Nephron (organoid): ENCODE measurements around the gene C22orf39.

Experiments used
- H3K27ac Mint-ChIP-seq, 3 experiments: 2 replicates each; pipeline ENCODE4 v1.8.0; 2020; ENCODE audit warnings: mixed read lengths in 3 of 3, mild to moderate bottlenecking in 2 of 3, moderate library complexity in 1 of 3
- H3K27me3 Mint-ChIP-seq: 2 replicates; pipeline ENCODE4 v1.8.0; 2021; ENCODE audit warnings: low read depth, mild to moderate bottlenecking, moderate library complexity, mixed read lengths
- H3K36me3 Mint-ChIP-seq: 2 replicates; pipeline ENCODE4 v1.8.0; 2020; ENCODE audit warnings: low read depth, mixed read lengths
- H3K4me1 Mint-ChIP-seq: 2 replicates; pipeline ENCODE4 v1.8.0; 2020; ENCODE audit warnings: mixed read lengths
- H3K4me3 Mint-ChIP-seq, 3 experiments: 2 replicates each; pipeline ENCODE4 v1.8.0; 2020; ENCODE audit warnings: mild to moderate bottlenecking in 3 of 3, mixed read lengths in 3 of 3, moderate library complexity in 2 of 3
- H3K9me3 Mint-ChIP-seq: 2 replicates; pipeline ENCODE4 v1.8.0; 2020; ENCODE audit warnings: mixed read lengths
- CTCF ChIP-seq, 3 experiments: fragments of 200-600 bp; sonication (generic); IDR thresholded peaks; one replicate each; pipeline ENCODE4 v1.5.0; 2021; ENCODE audit warnings: antibody characterized with exemption in 3 of 3; ENCODE audit not compliant: unreplicated experiment in 3 of 3

The C22orf39 gene

GRCh38 chr22:19406846-19407245 lies 40.7 kb downstream of the C22orf39 start:
- no peak for TF ChIP-seq CTCF (IDR thresholded peaks at IDR 0.05; ENCODE audit: unreplicated experiment in 3 of 3)
- Mint-ChIP-seq H3K27ac (no peak overlapping the region), H3K4me1 (no peaks in the 10 kb centered on the region), H3K36me3 (peaks cover 50% of the 10 kb centered on the region), H3K9me3 (no peaks in the 10 kb centered on the region), H3K4me3 (no peak overlapping the region), H3K27me3 (no peaks in the 10 kb centered on the region)

- H3K27me3 Mint-ChIP-seq: no peaks in the 10 kb centered on the region
- no peaks in the 10 kb centered on the region for H3K4me1 Mint-ChIP-seq
- no peak overlapping the region for H3K27ac Mint-ChIP-seq
- H3K9me3 Mint-ChIP-seq: no peaks in the 10 kb centered on the region
- no peak overlapping the region for H3K4me3 Mint-ChIP-seq
- no peak for TF ChIP-seq CTCF (IDR thresholded peaks at IDR 0.05; ENCODE audit: unreplicated experiment in 3 of 3)
- H3K36me3 Mint-ChIP-seq: peaks cover 54% of the 10 kb centered on the region
Measured at GRCh38 chr22:19406281-19406811, 41.2 kb downstream of the C22orf39 start.

- Mint-ChIP-seq H3K27me3 (no peaks in the 10 kb centered on the region), H3K4me1 (no peaks in the 10 kb centered on the region), H3K27ac (no peak overlapping the region), H3K36me3 (peaks cover 61% of the 10 kb centered on the region), H3K4me3 (no peak overlapping the region), H3K9me3 (no peaks in the 10 kb centered on the region)
- TF ChIP-seq CTCF (IDR thresholded peaks at IDR 0.05; ENCODE audit: unreplicated experiment in 3 of 3): no peak
Measured at GRCh38 chr22:19405652-19406051, 41.9 kb downstream of the C22orf39 start.

- Mint-ChIP-seq H3K4me1 (no peaks in the 10 kb centered on the region), H3K9me3 (no peaks in the 10 kb centered on the region), H3K36me3 (peaks cover 63% of the 10 kb centered on the region), H3K27me3 (no peaks in the 10 kb centered on the region), H3K4me3 (no peak overlapping the region), H3K27ac (no peak overlapping the region)
- TF ChIP-seq CTCF (IDR thresholded peaks at IDR 0.05; ENCODE audit: unreplicated experiment in 3 of 3): no peak
Measured at GRCh38 chr22:19405133-19405532, 42.4 kb downstream of the C22orf39 start.

- no peak for TF ChIP-seq CTCF (IDR thresholded peaks at IDR 0.05; ENCODE audit: unreplicated experiment in 3 of 3)
- Mint-ChIP-seq H3K36me3 (peaks cover 61% of the 10 kb centered on the region), H3K9me3 (no peaks in the 10 kb centered on the region), H3K27me3 (no peaks in the 10 kb centered on the region), H3K27ac (no peak overlapping the region), H3K4me1 (no peaks in the 10 kb centered on the region), H3K4me3 (no peak overlapping the region)
Measured at GRCh38 chr22:19404676-19405075, 42.8 kb downstream of the C22orf39 start.

GRCh38 chr22:19402642-19403191 lies 44.8 kb downstream of the C22orf39 start:
- Mint-ChIP-seq H3K4me3 (no peak overlapping the region), H3K36me3 (peaks cover 59% of the 10 kb centered on the region), H3K4me1 (no peaks in the 10 kb centered on the region), H3K27ac (no peak overlapping the region), H3K9me3 (no peaks in the 10 kb centered on the region), H3K27me3 (no peaks in the 10 kb centered on the region)
- TF ChIP-seq CTCF (IDR thresholded peaks at IDR 0.05; ENCODE audit: unreplicated experiment in 3 of 3): no peak
